Left cardiac atrium (tissue), 4 donors: ENCODE data around the gene ABCC3. TPM values are rescaled to one million over a fixed set of nuclear protein-coding genes. Genes with fewer than 3 reads are reported as not detected.

Source experiments
- ATAC-seq, 2 donors: fragments of 200-7000 bp; cut with Tn5 transposase; one replicate each; pipeline ENCODE4 v1.9.1; 2020; ENCODE audit warnings: mild to moderate bottlenecking in 2 of 2, moderate library complexity in 2 of 2
- DNase-seq: peaks from one replicate; pipeline ENCODE4 v3.0.0-alpha.2; 2020
- intact Hi-C, 2 donors: fragments of 100-400 bp; cut with DNase I; formaldehyde crosslinking; loops; one replicate each; pipeline versions ENCODE4 v1.14.1 to v1.15.1; 2022 to 2023
- total RNA-seq, 2 donors: library from RNA; stranded (reverse); fragmentation: NEBNext Ultra II Directional; extraction: Animal tissue kit (Norgen Biotek cat#: 25700); gene quantifications; one replicate each; pipeline ENCODE4 v1.2.1, GENCODE V29; 2021
- donor health status: DM: no; HTN: yes; CAD: no.
- donor health status: DM: no; HTN: yes; CAD: no; lungs with severe emphysema.
- donor health status: DM: yes; HTN: yes; CAD: no.
- donor health status: Dilated cardiomyopathy.

ABCC3 gene
- total RNA-seq, 2 donors from 2014 or later = 1.4 to 5.2 TPM

- ATAC-seq (peak; percentile 5 to 38), DNase-seq (no peak)
- intact Hi-C loops = no loop called here
These were observed 52.8 kb downstream of the ABCC3 start for GRCh38 chr17:50687200-50688066.

GRCh38 chr17:50688245-50688644 is 53.6 kb downstream of the ABCC3 start:
- intact Hi-C loops = no loop called here
- DNase-seq = no peak
- ATAC-seq = no peak

GRCh38 chr17:50689251-50689650 is 54.6 kb downstream of the ABCC3 start:
- intact Hi-C loops = no loop called here

GRCh38 chr17:50689956-50690886 is 55.5 kb downstream of the ABCC3 start:
- ATAC-seq (no peak), DNase-seq (no peak)
- intact Hi-C loops = no loop called here

More at GRCh38 chr17:50689251-50689650, 54.6 kb downstream of the ABCC3 start:
- ATAC-seq (no peak), DNase-seq (no peak)

- intact Hi-C loops = no loop called here
- no peak for DNase-seq
- ATAC-seq = no peak
These were observed 56.3 kb downstream of the ABCC3 start for GRCh38 chr17:50690887-50691549.

GRCh38 chr17:50691550-50692447 is 57.1 kb downstream of the ABCC3 start:
- intact Hi-C loops = no loop called here
- ATAC-seq = no peak
- no peak for DNase-seq

- no peak for ATAC-seq
- intact Hi-C loops = no loop called here
- DNase-seq = no peak
These were observed 57.9 kb downstream of the ABCC3 start for GRCh38 chr17:50692448-50693035.

- intact Hi-C loops = no loop called here
- ATAC-seq (no peak), DNase-seq (no peak)
These were observed 58.5 kb downstream of the ABCC3 start for GRCh38 chr17:50693036-50693682.

- DNase-seq (no peak), ATAC-seq (no peak)
- intact Hi-C loops = loop anchor here in 1 of 2 donors (5.0 kb wide), 2 partner anchors 64 to 149 kb away; partner anchors contain the start of genes ABCC3 and SPATA20
These were observed 61.7 kb downstream of the ABCC3 start for GRCh38 chr17:50696365-50696879.

GRCh38 chr17:50697062-50697461 is 62.4 kb downstream of the ABCC3 start:
- no peak for DNase-seq
- intact Hi-C loops = loop anchor here in 1 of 2 donors (5.0 kb wide), 2 partner anchors 65 to 150 kb away; partner anchors contain the start of genes ABCC3 and SPATA20

GRCh38 chr17:50697663-50698272 is 63.1 kb downstream of the ABCC3 start:
- DNase-seq (no peak), ATAC-seq (no peak)
- intact Hi-C loops = loop anchor here in 1 of 2 donors (5.0 kb wide), 2 partner anchors 65 to 150 kb away; partner anchors contain the start of genes ABCC3 and SPATA20

More at GRCh38 chr17:50697062-50697461, 62.4 kb downstream of the ABCC3 start:
- no peak for ATAC-seq

GRCh38 chr17:50699410-50699809 is 64.7 kb downstream of the ABCC3 start:
- no peak for DNase-seq
- intact Hi-C loops = loop anchor here in 1 of 2 donors (5.0 kb wide), 2 partner anchors 67 to 152 kb away; partner anchors contain the start of genes ABCC3 and SPATA20

GRCh38 chr17:50703162-50703561 is 68.5 kb downstream of the ABCC3 start:
- intact Hi-C loops = no loop called here
- DNase-seq (no peak), ATAC-seq (no peak)

More at GRCh38 chr17:50699410-50699809, 64.7 kb downstream of the ABCC3 start:
- no peak for ATAC-seq

- DNase-seq (peak; percentile 89), ATAC-seq (peak; percentile 88 to 89)
- intact Hi-C loops = no loop called here
These were observed 72.8 kb downstream of the ABCC3 start, which contains the start of gene ANKRD40 for GRCh38 chr17:50707289-50708049. TSS of gene ANKRD40 (minus strand) at chr17:50707914. CDS start at chr17:50707654, 260 bp downstream.
